Measurements from ENCODE around the gene MYH10. TPM values are rescaled to one million over a fixed set of nuclear protein-coding genes. Genes with fewer than 3 reads are reported as not detected.

Gene MYH10
- total RNA-seq, 1 donor from 2014 or later: 429 TPM

DNA sequence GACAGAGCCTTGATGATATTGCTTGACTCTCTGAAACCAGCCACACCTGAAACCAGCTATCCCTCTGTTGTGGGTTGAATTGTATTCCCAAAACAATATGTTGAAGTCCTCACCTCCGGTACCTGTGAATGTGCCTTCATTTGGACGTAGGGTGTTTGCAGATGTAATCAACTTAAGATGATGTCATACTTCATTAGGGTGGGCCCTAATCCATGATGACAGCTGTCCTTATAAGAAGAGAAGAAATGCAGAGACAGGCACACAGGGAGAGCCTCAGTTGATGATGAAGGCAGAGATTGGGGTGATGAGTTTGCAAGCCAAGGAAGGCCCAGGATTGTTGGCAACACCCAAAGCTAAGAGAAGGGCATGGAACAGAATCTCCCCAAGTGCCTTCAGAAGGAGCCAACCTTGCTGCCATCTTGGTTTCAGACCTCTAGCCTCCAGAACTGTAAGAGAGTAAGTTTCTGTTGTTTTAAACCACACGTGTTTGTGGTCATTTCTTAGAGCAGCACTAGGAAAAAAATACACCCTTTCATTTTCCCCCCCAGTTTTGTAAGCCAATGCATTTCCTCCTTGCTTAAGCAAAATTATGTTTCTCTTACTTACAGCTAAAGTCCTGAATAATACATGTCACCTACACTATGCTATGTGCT, 29.4 kb upstream of the MYH10 start:
- no peak overlapping the region for H3K27ac Mint-ChIP-seq (ENCODE audit: unreplicated experiment)
- H3K4me3 Mint-ChIP-seq (ENCODE audit: unreplicated experiment): no peak overlapping the region
- no peak for DNase-seq (ENCODE audit: low spot score)
- H3K9me3 Mint-ChIP-seq (ENCODE audit: unreplicated experiment): no peaks in the 10 kb centered on the region
- peaks cover 2% of the 10 kb centered on the region for H3K4me1 Mint-ChIP-seq (ENCODE audit: unreplicated experiment)
- H3K27me3 Mint-ChIP-seq (ENCODE audit: unreplicated experiment): peaks cover 8% of the 10 kb centered on the region
- TF ChIP-seq, protein P1, sequence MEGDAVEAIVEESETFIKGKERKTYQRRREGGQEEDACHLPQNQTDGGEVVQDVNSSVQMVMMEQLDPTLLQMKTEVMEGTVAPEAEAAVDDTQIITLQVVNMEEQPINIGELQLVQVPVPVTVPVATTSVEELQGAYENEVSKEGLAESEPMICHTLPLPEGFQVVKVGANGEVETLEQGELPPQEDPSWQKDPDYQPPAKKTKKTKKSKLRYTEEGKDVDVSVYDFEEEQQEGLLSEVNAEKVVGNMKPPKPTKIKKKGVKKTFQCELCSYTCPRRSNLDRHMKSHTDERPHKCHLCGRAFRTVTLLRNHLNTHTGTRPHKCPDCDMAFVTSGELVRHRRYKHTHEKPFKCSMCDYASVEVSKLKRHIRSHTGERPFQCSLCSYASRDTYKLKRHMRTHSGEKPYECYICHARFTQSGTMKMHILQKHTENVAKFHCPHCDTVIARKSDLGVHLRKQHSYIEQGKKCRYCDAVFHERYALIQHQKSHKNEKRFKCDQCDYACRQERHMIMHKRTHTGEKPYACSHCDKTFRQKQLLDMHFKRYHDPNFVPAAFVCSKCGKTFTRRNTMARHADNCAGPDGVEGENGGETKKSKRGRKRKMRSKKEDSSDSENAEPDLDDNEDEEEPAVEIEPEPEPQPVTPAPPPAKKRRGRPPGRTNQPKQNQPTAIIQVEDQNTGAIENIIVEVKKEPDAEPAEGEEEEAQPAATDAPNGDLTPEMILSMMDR (IDR thresholded peaks at IDR 0.05; ENCODE audit: unreplicated experiment): no peak
- no peaks in the 10 kb centered on the region for H3K36me3 Mint-ChIP-seq (ENCODE audit: low read depth, unreplicated experiment)

- peaks cover 11% of the 10 kb centered on the region for H3K27me3 Mint-ChIP-seq (ENCODE audit: unreplicated experiment)
- H3K4me1 Mint-ChIP-seq (ENCODE audit: unreplicated experiment): peaks cover 2% of the 10 kb centered on the region
- TF ChIP-seq, protein P1 (IDR thresholded peaks at IDR 0.05; ENCODE audit: unreplicated experiment): no peak
- no peaks in the 10 kb centered on the region for H3K9me3 Mint-ChIP-seq (ENCODE audit: unreplicated experiment)
- H3K27ac Mint-ChIP-seq (ENCODE audit: unreplicated experiment): no peak overlapping the region
- H3K36me3 Mint-ChIP-seq (ENCODE audit: low read depth, unreplicated experiment): no peaks in the 10 kb centered on the region
- H3K4me3 Mint-ChIP-seq (ENCODE audit: unreplicated experiment): no peak overlapping the region
- no peak for DNase-seq (ENCODE audit: low spot score)
These were observed 28.3 kb upstream of the MYH10 start for GRCh38 chr17:8658810-8659209.

GRCh38 chr17:8656693-8657092, 26.2 kb upstream of the MYH10 start:
- no peak overlapping the region for H3K4me3 Mint-ChIP-seq (ENCODE audit: unreplicated experiment)
- H3K36me3 Mint-ChIP-seq (ENCODE audit: low read depth, unreplicated experiment): no peaks in the 10 kb centered on the region
- no peaks in the 10 kb centered on the region for H3K9me3 Mint-ChIP-seq (ENCODE audit: unreplicated experiment)
- TF ChIP-seq, protein P1 (IDR thresholded peaks at IDR 0.05; ENCODE audit: unreplicated experiment): no peak
- no peak overlapping the region for H3K27ac Mint-ChIP-seq (ENCODE audit: unreplicated experiment)
- no peak for DNase-seq (ENCODE audit: low spot score)
- H3K27me3 Mint-ChIP-seq (ENCODE audit: unreplicated experiment): peaks cover 8% of the 10 kb centered on the region
- no peaks in the 10 kb centered on the region for H3K4me1 Mint-ChIP-seq (ENCODE audit: unreplicated experiment)

DNA sequence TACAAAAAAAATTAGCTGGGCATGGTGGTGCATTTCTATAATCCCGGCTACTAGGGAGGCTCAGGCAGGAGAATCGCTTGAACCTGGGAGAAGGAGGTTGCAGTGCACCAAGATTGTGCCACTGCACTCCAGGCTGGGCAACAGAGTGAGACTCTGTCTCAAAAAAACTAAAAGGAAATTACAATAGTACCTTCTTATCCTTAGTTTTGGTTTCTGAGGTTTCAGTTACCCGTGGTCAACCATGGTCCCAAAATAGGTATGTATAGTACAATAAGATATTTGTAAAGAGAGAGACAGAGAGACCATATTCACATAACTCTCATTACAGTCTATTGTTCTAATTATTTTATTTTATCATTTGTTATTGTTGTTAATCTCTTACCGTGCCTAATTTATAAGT, 24.3 kb upstream of the MYH10 start:
- Mint-ChIP-seq H3K9me3 (ENCODE audit: unreplicated experiment) (no peaks in the 10 kb centered on the region), H3K4me1 (ENCODE audit: unreplicated experiment) (no peaks in the 10 kb centered on the region), H3K27ac (ENCODE audit: unreplicated experiment) (no peak overlapping the region), H3K4me3 (ENCODE audit: unreplicated experiment) (no peak overlapping the region), H3K36me3 (ENCODE audit: low read depth, unreplicated experiment) (no peaks in the 10 kb centered on the region), H3K27me3 (ENCODE audit: unreplicated experiment) (peaks cover 3% of the 10 kb centered on the region)
- no peak for DNase-seq (ENCODE audit: low spot score)
- TF ChIP-seq, protein P1 (IDR thresholded peaks at IDR 0.05; ENCODE audit: unreplicated experiment): no peak

- Mint-ChIP-seq H3K4me1 (ENCODE audit: unreplicated experiment) (no peaks in the 10 kb centered on the region), H3K27me3 (ENCODE audit: unreplicated experiment) (peaks cover 3% of the 10 kb centered on the region), H3K9me3 (ENCODE audit: unreplicated experiment) (no peaks in the 10 kb centered on the region), H3K4me3 (ENCODE audit: unreplicated experiment) (no peak overlapping the region), H3K36me3 (ENCODE audit: low read depth, unreplicated experiment) (no peaks in the 10 kb centered on the region), H3K27ac (ENCODE audit: unreplicated experiment) (peak overlapping the region; percentile 7)
- TF ChIP-seq, protein P1 (IDR thresholded peaks at IDR 0.05; ENCODE audit: unreplicated experiment): no peak
- no peak for DNase-seq (ENCODE audit: low spot score)
These were observed 20.5 kb upstream of the MYH10 start for GRCh38 chr17:8651013-8651412.
